COR-L47 (cell line): ENCODE data around the gene NTSR1.

Experiments used
- DNase-seq: peaks from one replicate; lab custom pipeline; 2025; lab: John Stamatoyannopoulos, UW

NTSR1 gene

GRCh38 chr20:62740286-62741141, 31.9 kb downstream of the NTSR1 start:
- DNase-seq, result no peak

DNA sequence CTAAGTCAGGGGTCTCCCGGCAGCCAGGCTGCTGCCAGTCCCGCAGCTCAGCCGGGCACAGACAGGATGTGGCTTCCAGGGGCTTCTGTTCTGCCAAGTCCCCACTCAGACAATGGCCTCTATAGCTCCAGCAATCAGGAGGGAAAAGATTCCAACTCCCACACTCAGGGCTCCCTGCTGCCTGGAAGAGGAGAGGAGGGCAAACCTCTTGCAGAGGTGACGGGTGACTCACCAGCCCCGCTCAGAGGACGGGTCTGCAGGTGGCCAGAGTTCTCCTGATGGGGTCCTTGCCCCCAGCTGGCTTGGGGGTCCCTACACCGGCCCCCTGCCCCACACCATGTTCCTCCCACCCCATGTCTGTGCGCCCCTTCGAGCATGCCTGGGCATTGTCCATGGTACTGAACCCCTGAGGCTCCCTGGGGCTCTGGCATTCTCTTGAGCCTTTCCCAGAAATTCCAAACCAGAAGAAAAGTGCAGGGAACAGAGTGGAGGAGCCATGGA, 32.6 kb downstream of the NTSR1 start:
- no peak for DNase-seq

GRCh38 chr20:62741701-62742491, 33.3 kb downstream of the NTSR1 start:
- no peak for DNase-seq

- no peak for DNase-seq
These were observed 33.9 kb downstream of the NTSR1 start for GRCh38 chr20:62742550-62742949.

GRCh38 chr20:62742979-62743776, 34.5 kb downstream of the NTSR1 start:
- no peak for DNase-seq

DNA sequence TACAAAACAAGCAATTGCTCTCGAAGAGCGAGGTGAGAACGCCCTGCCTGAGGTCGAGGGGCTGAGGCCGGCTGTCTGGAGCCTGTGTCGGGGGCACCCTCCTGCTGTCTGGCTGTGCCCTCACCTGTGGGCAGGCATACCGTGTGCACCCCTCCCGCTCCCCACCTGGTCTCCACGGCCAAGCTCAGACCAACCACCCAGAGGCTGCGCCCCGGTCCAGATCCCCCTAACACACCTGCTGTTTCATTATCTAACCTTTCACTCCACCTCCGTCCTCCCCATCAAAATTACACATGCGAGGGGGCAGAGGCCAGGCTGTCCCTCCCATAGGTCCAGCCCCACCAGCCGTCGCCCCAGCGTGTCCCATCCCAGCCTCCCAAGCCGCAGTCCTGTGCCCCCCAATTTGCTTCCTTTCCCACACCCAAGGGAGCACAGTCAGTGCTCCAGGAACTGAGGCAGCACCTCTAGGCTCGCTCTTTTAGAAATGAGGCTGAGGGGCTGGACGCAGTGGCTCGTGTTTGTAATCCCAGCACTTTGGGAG, 35.2 kb downstream of the NTSR1 start:
- no peak for DNase-seq

- DNase-seq, result no peak
These were observed 36.1 kb downstream of the NTSR1 start for GRCh38 chr20:62744741-62745191.

GRCh38 chr20:62745279-62745951, 36.8 kb downstream of the NTSR1 start:
- DNase-seq, result no peak

DNA sequence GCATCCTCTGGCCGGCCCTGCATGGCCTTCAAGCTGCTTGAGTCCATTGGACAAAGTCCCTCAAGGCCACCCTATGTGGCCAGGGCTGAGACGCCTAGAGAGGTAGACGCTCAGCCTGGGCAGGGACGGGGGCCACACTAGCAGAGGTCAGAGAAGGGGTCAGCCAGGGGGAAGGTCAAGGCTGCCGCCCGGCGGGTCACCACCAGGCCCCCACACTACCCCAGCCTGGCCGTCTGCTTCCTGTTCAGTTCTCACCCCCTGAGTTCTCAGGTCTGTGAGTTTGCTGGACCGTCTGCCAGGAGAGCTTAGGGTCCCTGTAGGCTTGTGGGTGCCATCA, 37.3 kb downstream of the NTSR1 start:
- DNase-seq, result no peak

GRCh38 chr20:62748311-62748710, 39.7 kb downstream of the NTSR1 start:
- no peak for DNase-seq

- no peak for DNase-seq
These were observed 41.3 kb downstream of the NTSR1 start for GRCh38 chr20:62749851-62750445.

- no peak for DNase-seq
These were observed 43.0 kb downstream of the NTSR1 start for GRCh38 chr20:62751551-62752150.

DNA sequence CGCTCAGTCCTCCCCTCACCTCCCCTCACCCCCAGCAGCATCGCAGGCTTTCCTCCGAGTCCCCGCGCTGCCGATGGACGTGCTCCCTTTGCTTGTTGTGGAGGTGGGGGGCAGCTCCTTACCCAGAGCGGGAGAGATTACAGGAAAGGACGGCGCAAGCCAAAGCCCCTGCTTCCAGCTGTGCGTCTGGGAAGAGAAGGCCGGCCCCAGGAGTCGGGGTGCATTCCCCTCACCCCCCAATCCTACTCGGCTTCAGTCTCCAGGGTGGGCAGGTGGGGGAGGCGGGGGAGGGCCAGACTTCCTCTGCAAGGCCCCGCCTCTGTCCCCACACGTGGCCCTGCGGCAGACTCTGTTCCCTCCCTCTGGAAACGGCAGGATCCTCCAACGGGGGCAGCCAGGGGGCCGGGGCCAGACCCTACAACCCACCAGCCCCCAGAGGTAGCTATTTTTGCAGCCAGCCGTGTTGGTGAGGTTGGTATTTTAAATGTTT, 43.6 kb downstream of the NTSR1 start:
- no peak for DNase-seq

GRCh38 chr20:62752671-62753501, 44.2 kb downstream of the NTSR1 start:
- DNase-seq, result no peak

DNA sequence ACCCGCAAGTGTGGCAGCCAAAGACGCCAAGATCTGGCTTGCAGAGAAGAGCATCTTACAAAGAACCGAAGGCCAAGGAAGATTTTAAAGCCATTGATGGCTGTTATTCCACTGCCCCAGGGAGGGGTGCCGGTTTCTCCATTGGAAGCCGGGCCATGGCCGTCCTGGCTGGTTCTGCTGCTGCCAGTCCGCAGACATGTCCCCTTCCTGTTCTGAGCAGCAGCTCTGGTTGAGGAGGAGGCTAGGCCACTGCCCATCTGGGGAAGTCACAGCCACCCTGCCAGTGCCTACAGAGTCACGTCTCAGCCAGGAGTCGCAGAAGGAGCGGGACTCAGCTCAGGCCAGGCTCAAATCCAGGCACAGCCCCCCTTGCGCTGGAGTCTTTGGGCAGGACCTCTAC, 45.0 kb downstream of the NTSR1 start:
- DNase-seq, result no peak

DNA sequence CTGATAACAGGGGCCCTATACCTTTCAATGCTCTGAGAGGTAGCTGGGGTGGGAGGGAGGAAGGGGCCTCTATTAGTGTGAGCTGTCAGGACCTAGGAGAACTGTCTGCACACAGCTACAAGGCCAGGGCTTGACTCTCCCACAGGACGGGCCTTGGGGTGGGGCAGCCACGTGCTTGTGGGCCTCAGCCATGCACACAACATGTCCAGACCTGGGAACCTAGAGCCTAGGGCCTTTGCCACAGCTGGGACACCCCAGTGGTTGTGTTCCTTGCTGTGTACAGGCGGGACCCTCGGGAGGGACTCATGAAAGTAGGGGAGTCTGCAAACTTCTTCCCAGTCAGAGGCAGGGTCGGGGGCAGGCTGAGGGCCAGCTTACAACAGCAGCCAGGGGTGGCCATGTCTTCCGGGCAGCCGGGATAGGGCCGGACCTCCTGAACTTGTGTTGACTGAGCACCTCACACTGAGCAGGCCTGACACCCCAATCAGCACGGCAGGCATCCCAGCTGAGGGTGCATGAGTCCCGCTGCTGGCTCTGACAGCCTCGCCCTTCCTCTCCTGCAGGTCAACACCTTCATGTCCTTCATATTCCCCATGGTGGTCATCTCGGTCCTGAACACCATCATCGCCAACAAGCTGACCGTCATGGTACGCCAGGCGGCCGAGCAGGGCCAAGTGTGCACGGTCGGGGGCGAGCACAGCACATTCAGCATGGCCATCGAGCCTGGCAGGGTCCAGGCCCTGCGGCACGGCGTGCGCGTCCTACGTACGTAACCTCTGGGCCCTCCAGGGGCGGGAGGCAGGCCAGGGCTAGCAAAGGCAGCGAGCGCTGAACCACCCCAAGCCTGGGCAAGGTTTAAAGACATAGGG, 45.7 kb downstream of the NTSR1 start:
- no peak for DNase-seq

GRCh38 chr20:62754991-62755356, 46.3 kb downstream of the NTSR1 start:
- no peak for DNase-seq
